ENCODE data around the gene COX6A2.
"Not testable (repeated sequence)": the region's sequence is repeated elsewhere in the genome, so short reads cannot be mapped to it uniquely, and the experiment has no call there.

Gene COX6A2

DNA sequence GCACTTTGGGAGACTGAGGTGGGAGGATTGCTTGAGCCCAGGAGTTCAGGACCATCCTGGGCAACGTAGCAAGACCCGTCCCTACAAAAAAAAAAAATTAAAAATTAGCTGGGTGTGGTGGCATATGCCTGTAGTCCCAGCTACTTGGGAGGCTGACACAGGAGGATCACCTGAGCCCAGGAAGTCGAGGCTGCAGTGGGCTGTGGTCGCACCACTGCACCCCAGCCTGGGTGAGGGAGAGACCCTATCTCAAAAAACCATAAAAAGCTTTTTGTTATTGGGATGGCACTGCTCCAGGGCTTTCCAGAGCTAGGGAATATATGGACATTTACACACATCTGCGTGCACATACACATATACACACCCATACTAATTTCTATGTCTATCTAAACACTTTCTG is 23.0 kb upstream of the COX6A2 start:
- Histone ChIP-seq H3K79me2 (ENCODE audit: insufficient read depth, low read length) (peaks cover 13% of the 10 kb centered on the region), H3K4me2 (ENCODE audit: low read depth, low read length, poor library complexity, severe bottlenecking) (no peak overlapping the region), H4K20me1 (ENCODE audit: low read depth, low read length) (peaks cover 7% of the 10 kb centered on the region; the same call in 1 of the 2 replicates), H2AFZ (ENCODE audit: low read depth, low read length, severe bottlenecking) (no peak overlapping the region), H3K36me3 (ENCODE audit: low read length) (no peaks in the 10 kb centered on the region), H3F3A (ENCODE audit: insufficient read depth) (no peaks in the 10 kb centered on the region), H3K4me3 (ENCODE audit: insufficient read depth, low read length, poor library complexity, severe bottlenecking) (no peak overlapping the region), H3K9ac (ENCODE audit: low read length) (no peak overlapping the region), H3K27me3 (ENCODE audit: low read length) (no peaks in the 10 kb centered on the region), H3K27ac (ENCODE audit: low read depth, low read length) (no peak overlapping the region), H3K9me3 (ENCODE audit: insufficient read depth, low read length) (no peaks in the 10 kb centered on the region), H3K9me2 (replicated peaks; ENCODE audit: insufficient read depth, low read length) (no peaks in the 10 kb centered on the region)
- TF ChIP-seq, protein P1, sequence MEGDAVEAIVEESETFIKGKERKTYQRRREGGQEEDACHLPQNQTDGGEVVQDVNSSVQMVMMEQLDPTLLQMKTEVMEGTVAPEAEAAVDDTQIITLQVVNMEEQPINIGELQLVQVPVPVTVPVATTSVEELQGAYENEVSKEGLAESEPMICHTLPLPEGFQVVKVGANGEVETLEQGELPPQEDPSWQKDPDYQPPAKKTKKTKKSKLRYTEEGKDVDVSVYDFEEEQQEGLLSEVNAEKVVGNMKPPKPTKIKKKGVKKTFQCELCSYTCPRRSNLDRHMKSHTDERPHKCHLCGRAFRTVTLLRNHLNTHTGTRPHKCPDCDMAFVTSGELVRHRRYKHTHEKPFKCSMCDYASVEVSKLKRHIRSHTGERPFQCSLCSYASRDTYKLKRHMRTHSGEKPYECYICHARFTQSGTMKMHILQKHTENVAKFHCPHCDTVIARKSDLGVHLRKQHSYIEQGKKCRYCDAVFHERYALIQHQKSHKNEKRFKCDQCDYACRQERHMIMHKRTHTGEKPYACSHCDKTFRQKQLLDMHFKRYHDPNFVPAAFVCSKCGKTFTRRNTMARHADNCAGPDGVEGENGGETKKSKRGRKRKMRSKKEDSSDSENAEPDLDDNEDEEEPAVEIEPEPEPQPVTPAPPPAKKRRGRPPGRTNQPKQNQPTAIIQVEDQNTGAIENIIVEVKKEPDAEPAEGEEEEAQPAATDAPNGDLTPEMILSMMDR (IDR thresholded peaks at IDR 0.05; ENCODE audit: insufficient read depth, low read length, poor library complexity, severe bottlenecking): no peak
- no peak for TF ChIP-seq EZH2phosphoT487 (conservative IDR thresholded peaks at IDR 0.05; ENCODE audit: low read length)

DNA sequence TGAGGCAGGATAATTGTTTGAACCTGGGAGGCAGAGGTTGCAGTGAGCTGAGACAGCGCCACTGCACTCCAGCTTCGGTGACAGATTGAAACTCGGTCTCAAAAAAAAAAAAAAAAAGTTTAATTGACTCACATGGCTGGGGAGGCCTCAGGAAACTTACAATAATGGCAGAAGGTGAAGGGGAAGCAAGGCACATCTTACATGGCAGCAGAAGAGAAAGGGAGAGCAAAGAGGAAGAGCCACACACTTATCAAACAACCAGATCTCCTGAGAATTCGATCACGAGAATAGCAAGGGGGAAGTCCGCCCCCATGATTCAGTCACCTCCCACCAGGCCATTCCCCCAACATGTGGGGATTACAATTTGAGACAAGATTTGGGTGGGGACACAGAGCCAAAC is 17.8 kb upstream of the COX6A2 start:
- H3K36me3 ChIP-seq (ENCODE audit: low read length); H3K27ac ChIP-seq (ENCODE audit: low read depth, low read length); H3K27me3 ChIP-seq (ENCODE audit: low read length); H3K79me2 ChIP-seq (ENCODE audit: insufficient read depth, low read length); H3K9me2 ChIP-seq (replicated peaks; ENCODE audit: insufficient read depth, low read length); H3K9me3 ChIP-seq (ENCODE audit: insufficient read depth, low read length); H3F3A ChIP-seq (ENCODE audit: insufficient read depth); H3K9ac ChIP-seq (ENCODE audit: low read length); H3K4me2 ChIP-seq (ENCODE audit: low read depth, low read length, poor library complexity, severe bottlenecking); H4K20me1 ChIP-seq (ENCODE audit: low read depth, low read length); H3K4me3 ChIP-seq (ENCODE audit: insufficient read depth, low read length, poor library complexity, severe bottlenecking); H2AFZ ChIP-seq (ENCODE audit: low read depth, low read length, severe bottlenecking): not testable (repeated sequence)

DNA sequence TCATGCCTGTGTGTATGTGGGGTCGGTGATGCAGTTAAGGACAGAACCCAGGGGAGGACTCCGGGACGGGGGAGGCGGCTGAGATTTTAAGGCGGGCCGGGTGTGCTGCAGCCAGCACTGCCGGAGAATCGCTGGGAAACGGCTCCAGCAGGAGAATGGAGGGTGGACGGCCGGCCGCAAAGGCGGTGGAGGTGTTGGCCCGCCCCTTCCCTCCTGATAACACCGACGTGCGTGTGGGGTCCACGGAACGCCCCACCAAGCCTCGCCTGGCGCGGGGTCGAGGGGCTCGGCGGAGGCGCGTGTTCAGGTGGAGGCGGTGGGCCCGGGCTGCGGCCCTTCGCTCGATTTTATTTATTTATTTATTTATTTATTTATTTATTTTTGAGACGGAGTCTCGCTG is 13.8 kb upstream of the COX6A2 start:
- no peaks in the 10 kb centered on the region for H4K20me1 ChIP-seq (ENCODE audit: low read depth, low read length)
- no peak overlapping the region for H3K4me2 ChIP-seq (ENCODE audit: low read depth, low read length, poor library complexity, severe bottlenecking)
- no peaks in the 10 kb centered on the region for H3K9me3 ChIP-seq (ENCODE audit: insufficient read depth, low read length)
- H3K27ac ChIP-seq (ENCODE audit: low read depth, low read length): no peak overlapping the region
- peaks cover 3% of the 10 kb centered on the region; the same call in 1 of the 2 replicates for H3F3A ChIP-seq (ENCODE audit: insufficient read depth)
- H3K36me3 ChIP-seq (ENCODE audit: low read length): no peaks in the 10 kb centered on the region
- H2AFZ ChIP-seq (ENCODE audit: low read depth, low read length, severe bottlenecking): no peak overlapping the region
- H3K9ac ChIP-seq (ENCODE audit: low read length): no peak overlapping the region
- no peak for TF ChIP-seq EZH2phosphoT487 (conservative IDR thresholded peaks at IDR 0.05; ENCODE audit: low read length)
- TF ChIP-seq, protein P1 (IDR thresholded peaks at IDR 0.05; ENCODE audit: insufficient read depth, low read length, poor library complexity, severe bottlenecking): no peak
- H3K79me2 ChIP-seq (ENCODE audit: insufficient read depth, low read length): no peaks in the 10 kb centered on the region
- H3K9me2 ChIP-seq (replicated peaks; ENCODE audit: insufficient read depth, low read length): no peaks in the 10 kb centered on the region
- H3K4me3 ChIP-seq (ENCODE audit: insufficient read depth, low read length, poor library complexity, severe bottlenecking): no peak overlapping the region
- no peaks in the 10 kb centered on the region for H3K27me3 ChIP-seq (ENCODE audit: low read length)

- no peak overlapping the region for H3K27ac ChIP-seq (ENCODE audit: low read depth, low read length)
- H3K79me2 ChIP-seq (ENCODE audit: insufficient read depth, low read length): no peaks in the 10 kb centered on the region
- no peaks in the 10 kb centered on the region for H3K36me3 ChIP-seq (ENCODE audit: low read length)
- H3K4me2 ChIP-seq (ENCODE audit: low read depth, low read length, poor library complexity, severe bottlenecking): no peak overlapping the region
- no peaks in the 10 kb centered on the region for H3K9me2 ChIP-seq (replicated peaks; ENCODE audit: insufficient read depth, low read length)
- H3K9ac ChIP-seq (ENCODE audit: low read length): no peak overlapping the region
- no peak overlapping the region for H2AFZ ChIP-seq (ENCODE audit: low read depth, low read length, severe bottlenecking)
- H4K20me1 ChIP-seq (ENCODE audit: low read depth, low read length): no peaks in the 10 kb centered on the region
- H3K4me3 ChIP-seq (ENCODE audit: insufficient read depth, low read length, poor library complexity, severe bottlenecking): no peak overlapping the region
- TF ChIP-seq, protein P1 (IDR thresholded peaks at IDR 0.05; ENCODE audit: insufficient read depth, low read length, poor library complexity, severe bottlenecking): no peak
- TF ChIP-seq EZH2phosphoT487 (conservative IDR thresholded peaks at IDR 0.05; ENCODE audit: low read length): no peak
- H3F3A ChIP-seq (ENCODE audit: insufficient read depth): peaks cover 3% of the 10 kb centered on the region; the same call in 1 of the 2 replicates
- H3K27me3 ChIP-seq (ENCODE audit: low read length): no peaks in the 10 kb centered on the region
- H3K9me3 ChIP-seq (ENCODE audit: insufficient read depth, low read length): no peaks in the 10 kb centered on the region
Observed at GRCh38 chr16:31440516-31441184, 12.5 kb upstream of the COX6A2 start.
